NB4 (cell line): ENCODE measurements around the gene FOSB.
"Not testable (repeated sequence)": the region's sequence is repeated elsewhere in the genome, so short reads cannot be mapped to it uniquely, and the experiment has no call there.

ENCODE experiments used
- DNase-seq: peaks from one replicate; pipeline ENCODE4 v3.0.0; 2010; ENCODE audit warnings: low read depth
- H3K4me3 ChIP-seq: one replicate; pipeline ENCODE4 v1.5.1; 2011; ENCODE audit warnings: mild to moderate bottlenecking, low read depth, low read length, moderate library complexity
- CTCF ChIP-seq: IDR thresholded peaks from one replicate; pipeline ENCODE4 v1.5.1; 2012; ENCODE audit warnings: low read depth, low read length
- MAX ChIP-seq: IDR thresholded peaks from 2 replicates; pipeline ENCODE4 v1.6.1; 2011; ENCODE audit warnings: low read depth, low read length
- MYC ChIP-seq: IDR thresholded peaks from 2 replicates; pipeline ENCODE4 v1.6.1; 2011; ENCODE audit warnings: low read depth, low read length
- POLR2A ChIP-seq: IDR thresholded peaks from 2 replicates; pipeline ENCODE4 v1.6.1; 2011; ENCODE audit warnings: mild to moderate bottlenecking; ENCODE audit not compliant: insufficient read length; ENCODE audit errors: extremely low read depth

The FOSB gene

GRCh38 chr19:45507872-45508416, 40.1 kb downstream of the FOSB start:
- DNase-seq, result no peak
- TF ChIP-seq CTCF (no peak), POLR2A (no peak), MYC (no peak), MAX (no peak)
- H3K4me3 ChIP-seq, result peak overlapping the region; percentile 87

GRCh38 chr19:45508417-45508860, 40.6 kb downstream of the FOSB start:
- peak overlapping the region; percentile 87 for H3K4me3 ChIP-seq
- TF ChIP-seq MYC, result no peak
- TF ChIP-seq MAX, result no peak
- TF ChIP-seq CTCF, result no peak
- no peak for TF ChIP-seq POLR2A
- peak; percentile 47 for DNase-seq

- DNase-seq, result peak; percentile 82
- peak overlapping the region; percentile 87 for H3K4me3 ChIP-seq
- no peak for TF ChIP-seq POLR2A
- TF ChIP-seq MYC, result no peak; the same call in 1 of the 2 replicates
- no peak for TF ChIP-seq MAX
- no peak for TF ChIP-seq CTCF
Observed at GRCh38 chr19:45508861-45509691, 41.3 kb downstream of the FOSB start.

GRCh38 chr19:45509692-45510015, 41.9 kb downstream of the FOSB start:
- peak overlapping the region; percentile 58 for H3K4me3 ChIP-seq
- TF ChIP-seq POLR2A (no peak), MAX (no peak), MYC (no peak), CTCF (no peak)
- no peak for DNase-seq

GRCh38 chr19:45510352-45510751, 42.6 kb downstream of the FOSB start:
- DNase-seq, H3K4me3 ChIP-seq: not testable (repeated sequence)

GRCh38 chr19:45511074-45511473, 43.3 kb downstream of the FOSB start:
- no peak for DNase-seq
- H3K4me3 ChIP-seq, result no peak overlapping the region
- TF ChIP-seq MAX (no peak), POLR2A (no peak), CTCF (no peak), MYC (no peak)
